HG03521 (cell line): ENCODE data around the gene TFF1.

Source experiments
- ATAC-seq: cut with Tn5 transposase; IDR thresholded peaks from one replicate; pipeline ENCODE4 v1.9.1; 2021; ENCODE audit warnings: mild to moderate bottlenecking, moderate library complexity; ENCODE audit not compliant: unreplicated experiment

TFF1 gene

GRCh38 chr21:42321231-42321630, 45.1 kb downstream of the TFF1 start:
- ATAC-seq = no peak

GRCh38 chr21:42320791-42321190, 45.5 kb downstream of the TFF1 start:
- no peak for ATAC-seq

- ATAC-seq = no peak
Measured at GRCh38 chr21:42319851-42320572, 46.3 kb downstream of the TFF1 start.

GRCh38 chr21:42319376-42319775, 47.0 kb downstream of the TFF1 start:
- ATAC-seq = no peak

GRCh38 chr21:42317826-42318746, 48.2 kb downstream of the TFF1 start:
- ATAC-seq = no peak

- no peak for ATAC-seq
Measured at GRCh38 chr21:42317341-42317741, 49.0 kb downstream of the TFF1 start.

- no peak for ATAC-seq
Measured at GRCh38 chr21:42316891-42317290, 49.4 kb downstream of the TFF1 start.

- ATAC-seq = no peak
Measured at GRCh38 chr21:42315296-42315891, 50.9 kb downstream of the TFF1 start, which contains the start of gene TFF3. Gene TFF3 (minus strand): TSS chr21:42315409. CDS start chr21:42315374, 35 bp downstream.

- ATAC-seq = no peak
Measured at GRCh38 chr21:42314616-42315295, 51.6 kb downstream of the TFF1 start.

- no peak for ATAC-seq
Measured at GRCh38 chr21:42313501-42313969, 52.8 kb downstream of the TFF1 start.

- ATAC-seq = no peak
Measured at GRCh38 chr21:42312626-42313104, 53.7 kb downstream of the TFF1 start.
